ENCODE results near the gene KCNC1. TPM values are rescaled to one million over a fixed set of nuclear protein-coding genes. Genes with fewer than 3 reads are reported as not detected.

KCNC1 gene
- polyA plus RNA-seq, 1 donor from 2014 or later: 8.9 TPM

- Histone ChIP-seq H3K9ac (ENCODE audit: low read length) (no peak overlapping the region), H3K4me2 (ENCODE audit: low read length) (no peak overlapping the region), H3K27me3 (ENCODE audit: insufficient read depth, low read depth, low read length) (no peaks in the 10 kb centered on the region), H3K4me3 (ENCODE audit: low read length) (no peak overlapping the region), H2AFZ (ENCODE audit: low read depth, low read length) (no peak overlapping the region), H4K20me1 (ENCODE audit: insufficient read depth) (no peaks in the 10 kb centered on the region), H3K9me2 (ENCODE audit: insufficient read depth, low read length) (no peaks in the 10 kb centered on the region), H3F3A (ENCODE audit: insufficient read depth, low read length, poor library complexity, severe bottlenecking) (no peaks in the 10 kb centered on the region), H3K79me2 (replicated peaks; ENCODE audit: insufficient read depth, low read length) (no peaks in the 10 kb centered on the region), H3K9me3 (ENCODE audit: low read length) (no peaks in the 10 kb centered on the region), H3K27ac (ENCODE audit: low read length) (no peak overlapping the region), H3K36me3 (ENCODE audit: insufficient read depth, low read length) (no peaks in the 10 kb centered on the region)
- TF ChIP-seq EP300 (conservative IDR thresholded peaks at IDR 0.05; ENCODE audit: poor library complexity, severe bottlenecking) (no peak), RAD21 (conservative IDR thresholded peaks at IDR 0.05) (no peak), REST (IDR thresholded peaks at IDR 0.05; ENCODE audit: borderline replicate concordance) (no peak), MXI1 (conservative IDR thresholded peaks at IDR 0.05; ENCODE audit: poor library complexity, severe bottlenecking) (no peak), CTCF (IDR thresholded peaks at IDR 0.05; ENCODE audit: poor library complexity, severe bottlenecking) (no peak), TAF1 (IDR thresholded peaks at IDR 0.05; ENCODE audit: low read depth) (no peak)
These were observed 61.6 kb downstream of the KCNC1 start for GRCh38 chr11:17796154-17796553.

GRCh38 chr11:17798253-17798652, 63.7 kb downstream of the KCNC1 start:
- Histone ChIP-seq H3K36me3 (ENCODE audit: insufficient read depth, low read length) (no peaks in the 10 kb centered on the region), H3K79me2 (replicated peaks; ENCODE audit: insufficient read depth, low read length) (no peaks in the 10 kb centered on the region), H3K27me3 (ENCODE audit: insufficient read depth, low read depth, low read length) (no peaks in the 10 kb centered on the region), H4K20me1 (ENCODE audit: insufficient read depth) (no peaks in the 10 kb centered on the region), H3K9ac (ENCODE audit: low read length) (no peak overlapping the region), H2AFZ (ENCODE audit: low read depth, low read length) (no peak overlapping the region), H3K9me2 (ENCODE audit: insufficient read depth, low read length) (no peaks in the 10 kb centered on the region), H3K9me3 (ENCODE audit: low read length) (no peaks in the 10 kb centered on the region), H3K4me2 (ENCODE audit: low read length) (no peak overlapping the region), H3K27ac (ENCODE audit: low read length) (no peak overlapping the region), H3F3A (ENCODE audit: insufficient read depth, low read length, poor library complexity, severe bottlenecking) (no peaks in the 10 kb centered on the region), H3K4me3 (ENCODE audit: low read length) (no peak overlapping the region)
- TF ChIP-seq SMC3 (conservative IDR thresholded peaks at IDR 0.05; ENCODE audit: poor library complexity): no peak
- TF ChIP-seq POLR2AphosphoS5 (IDR thresholded peaks at IDR 0.05): no peak
- TF ChIP-seq EZH2 (IDR thresholded peaks at IDR 0.05; ENCODE audit: borderline replicate concordance, insufficient read depth, low read length, poor library complexity, severe bottlenecking): no peak
- TF ChIP-seq RAD21 (conservative IDR thresholded peaks at IDR 0.05): no peak
- no peak for TF ChIP-seq EP300 (conservative IDR thresholded peaks at IDR 0.05; ENCODE audit: poor library complexity, severe bottlenecking)
- no peak for TF ChIP-seq MXI1 (conservative IDR thresholded peaks at IDR 0.05; ENCODE audit: poor library complexity, severe bottlenecking)
- TF ChIP-seq TAF1 (IDR thresholded peaks at IDR 0.05; ENCODE audit: low read depth): no peak
- no peak for TF ChIP-seq CTCF (IDR thresholded peaks at IDR 0.05; ENCODE audit: poor library complexity, severe bottlenecking)
- TF ChIP-seq REST (IDR thresholded peaks at IDR 0.05; ENCODE audit: borderline replicate concordance): no peak
